GM12892 (cell line): ENCODE data around the gene TIAM1.

Experiments used
- POLR2A ChIP-seq: IDR thresholded peaks from 2 replicates; pipeline ENCODE4 v1.6.1; 2011; ENCODE audit warnings: low read depth, low read length, control low read depth
- POLR2AphosphoS5 ChIP-seq: IDR thresholded peaks from 2 replicates; pipeline ENCODE4 v1.6.1; 2011; ENCODE audit warnings: low read depth, low read length, control low read depth

GRCh38 chr21:31124010-31124409 lies 220.1 kb downstream of the TIAM1 start:
- TF ChIP-seq POLR2AphosphoS5 (no peak), POLR2A (no peak)
